ENCODE data around the gene INTS15. TPM values are rescaled to one million over a fixed set of nuclear protein-coding genes. Genes with fewer than 3 reads are reported as not detected.

The INTS15 gene
- total and polyA plus RNA-seq, 9 of the 15 experiments (the other 6 are each of a cell fraction or from before 2014, with no cell fraction given): 0.52 to 28.9 (median 11.6) TPM

- ATAC-seq (no peak), FAIRE-seq (no peak), DNase-seq (ENCODE audit: extremely low read depth in 1 of 4, low spot score in 3 of 4) (no peak)
- ChIA-PET POLR2A (no interaction called here), CTCF (ENCODE audit: low intra/inter-chr PET ratio) (no interaction called here)
- no peaks in the 10 kb centered on the region for H3K79me2 ChIP-seq (ENCODE audit: control insufficient read depth, insufficient read depth, low read length)
- BruUV-seq (replicated peaks): no TSS peak
- no peak overlapping the region for H2AFZ ChIP-seq (ENCODE audit: low read depth, low read length)
- H3K9ac ChIP-seq (ENCODE audit: insufficient read depth in 1 of 2, low read depth in 2 of 2, low read length in 2 of 2): no peak overlapping the region
- H3K36me3 ChIP-seq (ENCODE audit: control insufficient read depth, insufficient read depth, low read length): peaks cover 48% of the 10 kb centered on the region; the same call in 2 of the 3 replicates
- TF ChIP-seq ZBTB33 (CRISPR knock-in tag; IDR thresholded peaks at IDR 0.05): 0 out of 2 replicates have a peak, but pooled peaks have one; percentile 55
- TF ChIP-seq DPF2 (IDR thresholded peaks at IDR 0.05): no peak
- no peak for TF ChIP-seq SMAD1 (IDR thresholded peaks at IDR 0.05; ENCODE audit: low read depth, low read length, partially characterized antibody)
- TF ChIP-seq BDP1 (IDR thresholded peaks at IDR 0.05; ENCODE audit: insufficient read depth, insufficient read length): no peak
- peak; percentile 15 for TF ChIP-seq POLR2G (IDR thresholded peaks at IDR 0.05; ENCODE audit: low read depth, low read length)
- TF ChIP-seq CCNT2 (IDR thresholded peaks at IDR 0.05; ENCODE audit: borderline replicate concordance, extremely low read depth, insufficient read length, low read depth, low read length): no peak
- no peak overlapping the region for H3K4me2 ChIP-seq (ENCODE audit: insufficient read depth, low read length)
- H4K20me1 ChIP-seq (replicated peaks; ENCODE audit: control insufficient read depth, insufficient read depth, low read length): no peaks in the 10 kb centered on the region
- intact Hi-C loops (cut with micrococcal nuclease): no loop called here
- H3K27ac ChIP-seq (ENCODE audit: extremely low read depth, low read depth, low read length): no peak overlapping the region
- in situ Hi-C loops (cut with MboI): no loop called here
- no peak overlapping the region for H3K4me3 ChIP-seq
- 99% methylated on average over 29 of the region's 94 CpGs for WGBS (ENCODE audit: insufficient coverage, low coverage, missing lambda C conversion rate)
- H3K9me3 ChIP-seq (replicated peaks; ENCODE audit: control insufficient read depth, insufficient read depth, low read depth, low read length): peaks cover 12% of the 10 kb centered on the region
- H3K27me3 ChIP-seq (ENCODE audit: control insufficient read depth in 2 of 2, insufficient read depth in 2 of 2, low read length in 2 of 2): no peaks in the 10 kb centered on the region
- H3K4me1 ChIP-seq (replicated peaks in 1 of 2; ENCODE audit: control insufficient read depth in 2 of 2, insufficient read depth in 2 of 2, low read length in 2 of 2): peaks cover 0 to 6% of the 10 kb centered on the region in 2 experiments; a peak in 2 of 5 replicates
- H3K9me1 ChIP-seq (ENCODE audit: control insufficient read depth, insufficient read depth, low read length): no peaks in the 10 kb centered on the region
Observed at GRCh38 chr7:6654113-6654841, 64.5 kb downstream of the INTS15 start.

Measured in K562 (cell line).